Motor neuron (in vitro differentiated cells): Measurements from ENCODE around the gene CBX2. TPM values are rescaled to one million over a fixed set of nuclear protein-coding genes. Genes with fewer than 3 reads are reported as not detected.
A peak's percentile ranks its signal among the peaks of the same experiment; 100 is the strongest.

Experiments used
- ATAC-seq, 8 experiments: fragments of 200-7000 bp; cut with Tn5 transposase; replicated peaks in 6 of 8; 2 replicates each; pipeline ENCODE4 v1.8.0; 2021; ENCODE audit warnings: mild to moderate bottlenecking in 8 of 8, moderate library complexity in 8 of 8
- H3K27ac ChIP-seq, 2 donors: fragments of 250-450 bp; sonication (Bioruptor Pico); 2 replicates each; pipeline ENCODE4 v1.9.0; 2021; ENCODE audit warnings: antibody characterized with exemption in 2 of 2, mild to moderate bottlenecking in 2 of 2, moderate library complexity in 1 of 2
- H3K4me1 ChIP-seq, 2 donors: fragments of 250-450 bp; sonication (Bioruptor Pico); replicated peaks in 1 of 2; 2 replicates each; pipeline ENCODE4 v1.6.1; 2021; ENCODE audit warnings: antibody characterized with exemption in 2 of 2, mild to moderate bottlenecking in 2 of 2, moderate library complexity in 1 of 2
- H3K4me3 ChIP-seq, 5 donors: fragments of 250-450 bp; sonication (Bioruptor Pico); 2 replicates each; pipeline ENCODE4 v1.9.0; 2021; ENCODE audit warnings: antibody characterized with exemption in 5 of 5, mild to moderate bottlenecking in 5 of 5, moderate library complexity in 4 of 5
- WGBS, 10 experiments: fragments of 450-650 bp; shearing (Covaris generic); methylation state at CpG; one replicate each; pipeline ENCODE4 v1.0.0; 2022; 5-methylcytosine and 5-hydroxymethylcytosine counted together
- in situ Hi-C, 9 experiments: fragments of 400-800 bp; cut with MboI; loops; one replicate each; pipeline ENCODE4 v1.15.0; 2021; ENCODE audit warnings: low sequenced_read_pairs in 9 of 9, low pct_unique_long_range_greater_than_20kb in 2 of 9; ENCODE audit not compliant: unreplicated experiment in 9 of 9
- total RNA-seq, 8 experiments: library from RNA; unstranded; fragments of 300-600 nt; gene quantifications; 2 replicates each; pipeline versions ENCODE4 v1.2.3 to v1.2.4, GENCODE V29; 2022

The CBX2 gene
- total RNA-seq, 8 experiments from 2014 or later: 3.1 to 42.7 (median 14.9) TPM

DNA sequence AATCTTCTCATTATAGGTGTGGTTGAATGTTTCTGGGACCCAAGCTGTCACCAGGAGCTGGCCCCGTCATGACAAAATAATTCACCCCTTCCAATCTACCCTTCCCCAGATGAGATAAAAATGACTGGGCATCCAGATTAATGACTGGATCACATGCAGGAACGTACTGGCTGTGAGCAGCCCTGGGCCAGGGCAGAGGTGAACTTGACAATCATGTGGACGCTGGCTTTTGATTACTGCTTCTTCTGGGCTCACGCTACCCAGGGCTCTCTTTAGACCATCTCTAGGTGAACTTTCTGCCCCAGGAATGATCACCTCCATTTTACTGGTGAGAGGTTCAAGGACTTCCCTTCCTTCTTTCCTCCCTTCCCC lies 43.0 kb downstream of the CBX2 start:
- in situ Hi-C loops: loop anchor here in 3 of 9 experiments (25.0 kb wide), 1 partner anchor 166 kb away; no protein-coding TSS in a partner anchor
- 53 to 90% (median 79%) methylated on average over 1 to 4 of the region's 4 CpGs; no CpG with 5 or more reads in 1 of the 10 experiments for WGBS, 10 experiments

DNA sequence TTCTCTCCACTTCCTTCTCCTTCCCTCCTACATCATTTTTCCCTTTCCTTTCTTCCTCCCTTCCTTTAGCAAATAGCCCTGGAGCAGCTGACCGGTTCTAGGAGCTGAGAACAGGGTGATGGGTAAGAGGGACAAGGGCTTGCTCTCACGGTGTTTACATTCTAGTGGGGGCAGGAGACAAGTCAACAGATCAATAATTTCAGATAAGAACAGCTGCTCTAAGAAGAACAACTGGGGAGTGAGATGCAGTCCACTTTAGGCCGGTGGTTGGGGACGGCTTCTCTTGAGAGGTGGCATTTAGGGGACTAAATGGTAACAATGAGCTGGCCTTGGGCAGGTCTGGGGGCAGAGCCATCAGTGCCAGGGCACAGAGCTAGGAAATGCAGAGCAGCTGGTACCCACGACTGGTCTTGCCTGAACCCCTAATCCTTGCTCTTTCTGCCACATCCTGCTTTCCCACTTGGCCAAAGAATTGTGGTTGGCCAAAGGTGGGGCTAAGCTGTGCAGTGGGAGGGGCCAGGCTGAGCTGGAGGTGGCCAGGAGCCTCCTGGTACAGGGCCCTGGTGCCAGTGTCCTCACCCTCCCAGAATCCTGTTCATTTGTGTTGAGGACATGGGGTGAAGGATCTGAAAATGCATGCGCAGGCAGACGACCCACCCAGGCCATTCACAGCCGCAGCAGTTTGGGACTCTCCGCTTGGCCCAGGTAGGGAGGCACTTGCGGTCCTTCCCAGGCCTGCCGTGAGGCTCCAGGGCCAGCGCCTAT lies 43.6 kb downstream of the CBX2 start:
- H3K4me3 ChIP-seq: no peak overlapping the region
- WGBS, 10 experiments: 29 to 90% (median 64%) methylated on average over 1 to 6 of the region's 12 CpGs; no CpG with 5 or more reads in 1 of the 10 experiments
- no peak for ATAC-seq
- no peak overlapping the region for H3K27ac ChIP-seq
- peaks cover 11 to 12% of the 10 kb centered on the region in 2 donors for H3K4me1 ChIP-seq
- in situ Hi-C loops: loop anchor here in 3 of 9 experiments (25.0 kb wide), 1 partner anchor 166 kb away; no protein-coding TSS in a partner anchor

More for the DNA sequence above, 43.0 kb downstream of the CBX2 start:
- Histone ChIP-seq H3K27ac (no peak overlapping the region), H3K4me1 (peaks cover 5 to 6% of the 10 kb centered on the region in 2 donors), H3K4me3 (no peak overlapping the region)
- no peak for ATAC-seq

DNA sequence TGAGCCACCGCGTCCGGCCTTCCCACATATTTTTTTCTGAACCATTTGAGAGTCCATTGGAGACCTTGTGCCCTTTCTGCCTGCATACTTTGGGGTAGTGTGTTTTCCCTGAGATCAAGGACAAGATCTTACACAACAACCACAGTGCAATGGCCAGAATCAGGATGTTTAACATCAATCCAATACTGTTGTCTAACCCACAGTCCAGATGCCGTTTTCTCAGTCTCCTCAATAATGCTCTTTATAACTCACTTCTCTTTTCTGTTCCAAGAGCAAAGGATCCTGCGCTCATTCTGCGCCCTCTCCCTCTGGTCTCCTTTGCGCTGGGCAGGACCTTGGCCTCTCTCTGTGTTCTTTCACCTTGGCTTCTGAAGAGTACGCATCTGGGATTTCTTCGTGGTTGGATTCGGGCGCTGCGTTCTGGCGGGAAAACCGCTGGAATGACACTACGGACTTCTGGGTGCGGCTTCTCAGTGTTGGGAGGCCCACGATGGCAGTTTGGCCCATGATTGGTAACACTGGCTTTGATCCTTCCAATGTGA lies 44.7 kb downstream of the CBX2 start:
- Histone ChIP-seq H3K27ac (no peak overlapping the region), H3K4me3 (no peak overlapping the region), H3K4me1 (peaks cover 11 to 14% of the 10 kb centered on the region in 2 donors)
- ATAC-seq: no peak
- in situ Hi-C loops: loop anchor here in 3 of 9 experiments (25.0 kb wide), 1 partner anchor 165 kb away; no protein-coding TSS in a partner anchor
- 60 to 100% (median 90%) methylated on average over 1 to 17 of the region's 17 CpGs for WGBS, 10 experiments

DNA sequence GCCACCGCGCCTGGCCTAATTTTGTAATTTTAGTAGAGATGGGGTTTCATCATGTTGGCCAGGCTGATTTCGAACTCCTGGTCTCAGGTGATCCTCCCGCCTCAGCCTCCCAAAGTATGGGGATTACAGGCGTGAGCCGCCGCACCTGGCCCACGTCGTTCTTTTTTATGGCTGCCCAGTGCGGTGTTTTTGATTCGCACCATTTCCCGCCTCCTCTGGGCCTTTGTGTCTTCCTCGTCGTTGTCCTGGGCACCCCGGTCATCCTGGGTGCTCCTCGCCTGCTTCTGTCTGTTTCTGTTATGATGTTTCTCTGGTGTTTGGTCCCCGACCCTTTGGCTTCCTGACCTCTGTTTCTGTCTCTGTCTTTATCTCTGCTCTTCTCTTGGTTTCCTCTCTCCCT lies 46.3 kb downstream of the CBX2 start:
- WGBS, 10 experiments: 40 to 100% (median 93%) methylated on average over 2 to 15 of the region's 17 CpGs; no CpG with 5 or more reads in 1 of the 10 experiments
- in situ Hi-C loops: loop anchor here in 3 of 9 experiments (25.0 kb wide), 1 partner anchor 163 kb away; no protein-coding TSS in a partner anchor
- ATAC-seq: no peak
- Histone ChIP-seq H3K4me3 (no peak overlapping the region), H3K4me1 (peaks cover 26 to 29% of the 10 kb centered on the region in 2 donors), H3K27ac (no peak overlapping the region)

DNA sequence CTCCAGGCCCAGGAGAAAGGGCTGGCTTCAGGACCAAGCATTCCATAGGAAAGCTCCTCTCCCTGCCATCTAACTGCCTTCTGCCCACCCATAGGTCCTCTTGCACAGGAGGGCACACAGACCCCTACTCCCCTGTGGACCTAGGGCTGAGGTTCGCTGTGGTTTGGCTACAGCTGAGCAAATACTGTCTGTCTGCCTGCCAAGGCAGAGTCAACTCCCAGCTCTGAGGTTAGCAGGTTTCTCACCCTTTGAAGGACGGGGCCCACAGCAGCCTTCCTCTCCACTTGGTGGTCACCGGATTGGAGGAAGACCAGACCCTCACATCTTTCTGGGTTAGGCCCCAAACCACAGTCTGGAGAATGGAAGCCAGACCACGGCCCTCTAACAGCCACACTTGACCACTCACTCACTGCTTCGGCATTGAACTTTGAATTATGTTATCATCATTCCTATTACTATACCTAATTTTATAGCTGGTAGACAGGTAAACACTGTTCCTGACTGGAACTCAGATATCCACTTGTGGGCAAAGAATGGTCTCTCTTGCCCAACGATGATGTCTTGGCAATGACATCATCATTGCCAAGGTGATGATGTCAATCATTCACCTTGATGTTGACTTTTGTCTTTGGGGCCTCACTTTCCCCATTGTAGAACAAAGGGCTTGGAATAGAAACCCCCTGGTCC lies 47.1 kb downstream of the CBX2 start:
- in situ Hi-C loops: loop anchor here in 3 of 9 experiments (25.0 kb wide), 1 partner anchor 162 kb away; no protein-coding TSS in a partner anchor
- H3K4me3 ChIP-seq: no peak overlapping the region
- WGBS, 10 experiments: 50 to 100% (median 84%) methylated on average over 2 to 5 of the region's 6 CpGs; no CpG with 5 or more reads in 2 of the 10 experiments
- H3K4me1 ChIP-seq: peaks cover 29 to 32% of the 10 kb centered on the region in 2 donors
- ATAC-seq: no peak
- H3K27ac ChIP-seq: no peak overlapping the region

DNA sequence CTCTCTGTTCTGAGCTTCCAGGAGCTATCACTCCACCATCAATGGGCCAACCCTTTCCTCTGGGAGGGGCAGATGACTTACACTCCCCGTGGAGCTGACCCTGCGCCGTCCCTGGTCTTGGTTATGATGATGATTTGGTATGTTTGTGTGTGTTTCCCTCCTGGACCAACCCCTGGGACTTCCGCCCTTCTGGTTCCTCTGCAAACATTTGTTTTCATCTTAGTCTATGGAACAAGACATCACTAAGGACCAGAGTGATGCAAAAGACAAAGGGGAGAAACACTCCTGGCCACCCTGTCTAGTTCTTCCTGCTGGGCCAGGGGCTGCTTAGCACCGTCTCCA lies 47.6 kb downstream of the CBX2 start:
- 20 to 100% (median 74%) methylated on average over 1 to 5 of the region's 5 CpGs; no CpG with 5 or more reads in 4 of the 10 experiments for WGBS, 10 experiments
- ATAC-seq: no peak
- peaks cover 29 to 37% of the 10 kb centered on the region in 2 donors for H3K4me1 ChIP-seq
- H3K4me3 ChIP-seq: no peak overlapping the region
- peak overlapping the region in 1 of 2 donors; percentile 70 for H3K27ac ChIP-seq
- in situ Hi-C loops: no loop called here

DNA sequence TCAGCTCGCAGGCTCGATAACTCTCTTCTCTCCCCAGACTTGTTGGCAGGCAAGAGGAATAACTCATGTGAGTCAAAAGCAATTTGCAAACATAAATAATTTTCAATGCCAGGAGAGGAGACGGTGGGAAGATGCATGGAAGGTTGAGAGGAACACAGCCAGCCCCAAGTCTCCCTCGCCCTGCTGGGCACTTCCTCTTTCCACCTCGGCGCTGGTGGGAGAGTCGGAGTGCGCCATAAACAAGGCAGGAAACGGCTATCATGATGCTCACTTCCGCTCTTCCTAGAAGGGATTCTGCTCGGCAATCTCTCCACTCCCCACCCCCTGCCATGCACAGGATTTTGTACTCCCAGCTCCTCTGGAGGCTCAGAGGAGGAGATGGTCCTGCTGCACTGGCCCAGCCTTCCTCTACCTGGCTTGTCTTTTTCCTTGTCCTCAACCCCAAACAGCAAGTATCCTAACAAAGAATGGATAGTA lies 48.3 kb downstream of the CBX2 start:
- H3K4me1 ChIP-seq: peaks cover 31 to 44% of the 10 kb centered on the region in 2 donors
- peak overlapping the region in 1 of 2 donors; percentile 70 for H3K27ac ChIP-seq
- WGBS, 10 experiments: 20 to 60% (median 43%) methylated on average over 1 to 3 of the region's 11 CpGs; no CpG with 5 or more reads in 3 of the 10 experiments
- no peak overlapping the region for H3K4me3 ChIP-seq
- ATAC-seq: peak in 5 of 8 experiments; percentile 14 to 50 (median 17)
- in situ Hi-C loops: no loop called here

DNA sequence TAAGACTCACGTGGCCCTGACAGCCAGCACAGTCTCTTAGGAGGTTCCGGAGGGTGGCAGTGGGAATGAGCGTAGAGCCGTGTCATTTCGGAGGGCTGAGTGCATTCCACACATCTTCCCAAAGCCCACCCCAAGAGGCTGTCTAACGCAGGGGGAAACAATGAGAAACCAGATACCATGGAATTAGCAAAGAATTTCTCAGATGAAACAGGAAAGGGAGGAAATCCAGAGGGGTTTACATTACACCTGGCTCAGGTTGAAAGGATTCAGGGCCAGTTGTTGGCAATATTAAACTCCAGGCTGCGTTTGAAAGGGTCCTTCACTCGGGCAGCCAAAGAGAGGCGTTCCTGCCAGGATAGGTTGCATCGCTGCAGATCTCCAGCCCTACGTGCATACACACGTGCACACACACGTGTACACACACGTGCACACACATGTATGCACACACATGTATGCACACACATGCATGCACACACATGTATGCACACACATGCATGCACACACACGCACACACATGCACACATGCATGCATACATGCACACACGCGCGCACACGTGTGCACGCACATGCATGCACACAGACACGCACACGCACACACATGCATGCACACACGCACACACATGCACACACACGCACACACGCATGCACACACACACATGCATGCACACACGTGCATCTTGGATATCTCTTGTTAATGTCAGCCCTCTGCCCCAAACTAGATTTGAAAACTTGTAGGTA lies 49.1 kb downstream of the CBX2 start:
- no peak overlapping the region for H3K27ac ChIP-seq
- 30 to 95% (median 83%) methylated on average over 1 to 19 of the region's 26 CpGs; no CpG with 5 or more reads in 2 of the 10 experiments for WGBS, 10 experiments

DNA sequence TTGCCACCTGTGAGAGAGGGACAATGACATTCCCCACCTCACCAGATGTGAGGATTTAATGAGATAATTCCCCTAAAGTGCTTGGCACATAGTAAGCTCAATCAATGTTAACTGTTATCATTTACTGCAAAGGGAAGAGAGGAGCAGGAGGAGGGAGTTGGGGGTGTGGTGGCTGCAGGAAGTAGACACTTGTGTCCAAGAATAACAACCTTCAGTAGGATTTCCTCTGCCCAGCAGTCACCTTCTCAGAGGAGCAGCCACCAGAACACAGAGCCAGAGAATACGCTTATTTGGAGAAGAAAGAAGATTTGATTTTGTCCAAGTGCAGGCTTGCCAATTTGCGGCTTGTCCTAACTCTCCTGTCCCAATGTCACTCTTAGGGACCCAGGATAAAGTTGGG lies 51.1 kb downstream of the CBX2 start:
- 33 to 100% (median 86%) methylated on average over 1 to 2 of the region's 2 CpGs; no CpG with 5 or more reads in 4 of the 10 experiments for WGBS, 10 experiments
- Histone ChIP-seq H3K4me1 (peaks cover 58 to 69% of the 10 kb centered on the region in 2 donors), H3K27ac (peak overlapping the region; percentile 7 to 58), H3K4me3 (no peak overlapping the region)
- no peak for ATAC-seq
- in situ Hi-C loops: no loop called here

More for the DNA sequence above, 49.1 kb downstream of the CBX2 start:
- in situ Hi-C loops: no loop called here
- no peak overlapping the region for H3K4me3 ChIP-seq
- ATAC-seq: no peak
- H3K4me1 ChIP-seq: peaks cover 38 to 51% of the 10 kb centered on the region in 2 donors

DNA sequence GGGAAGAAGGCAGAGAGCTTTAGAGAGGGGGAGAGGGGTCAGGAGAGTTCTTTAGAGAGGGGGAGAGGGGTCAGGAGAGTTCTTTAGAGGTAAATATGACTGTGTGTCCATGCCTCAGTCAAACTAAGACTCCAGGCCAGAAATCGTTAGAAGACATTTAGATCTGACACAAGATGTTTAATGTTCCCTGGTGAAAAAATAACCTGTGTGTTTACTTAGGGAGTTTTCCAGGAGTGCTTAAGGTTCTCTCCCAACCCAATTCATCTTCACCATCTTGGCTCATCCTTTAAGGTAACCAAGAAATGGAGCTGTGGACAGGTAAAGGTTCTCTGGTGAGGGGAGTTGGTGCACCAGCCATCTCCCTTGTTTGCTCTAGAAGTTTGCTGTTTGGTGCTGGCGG lies 51.5 kb downstream of the CBX2 start:
- in situ Hi-C loops: no loop called here
- Histone ChIP-seq H3K27ac (peak overlapping the region in 1 of 2 donors; percentile 58), H3K4me1 (peaks cover 63 to 72% of the 10 kb centered on the region in 2 donors), H3K4me3 (no peak overlapping the region)
- no peak for ATAC-seq
- WGBS, 10 experiments: 40 to 100% (median 80%) methylated on average over 1 to 2 of the region's 2 CpGs; no CpG with 5 or more reads in 5 of the 10 experiments

DNA sequence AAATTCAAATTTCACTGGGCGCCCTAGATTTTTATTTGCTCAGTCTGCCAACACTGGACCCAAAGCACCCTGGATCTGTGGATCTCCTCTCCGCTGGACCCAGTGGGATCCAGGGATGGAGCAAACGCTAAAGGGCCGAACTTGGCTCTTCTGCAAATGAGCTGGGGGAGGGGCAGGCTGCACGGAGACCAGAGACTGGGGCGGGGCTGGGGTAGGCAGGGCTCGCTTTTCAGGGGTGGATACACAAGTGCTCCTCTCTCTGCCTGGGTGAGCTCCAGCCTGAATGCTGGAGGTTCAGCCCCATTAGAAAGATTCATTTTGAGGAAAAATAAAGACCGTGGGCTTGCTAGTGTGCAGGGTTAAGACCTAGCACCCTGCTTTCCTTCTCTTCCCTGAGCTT lies 52.4 kb downstream of the CBX2 start:
- Histone ChIP-seq H3K4me1 (peaks cover 70 to 77% of the 10 kb centered on the region in 2 donors), H3K27ac (no peak overlapping the region), H3K4me3 (no peak overlapping the region)
- ATAC-seq: peak in 3 of 8 experiments; percentile 5 to 20 (median 16)
- in situ Hi-C loops: no loop called here
- 60 to 100% (median 85%) methylated on average over 1 to 4 of the region's 8 CpGs; no CpG with 5 or more reads in 2 of the 10 experiments for WGBS, 10 experiments

DNA sequence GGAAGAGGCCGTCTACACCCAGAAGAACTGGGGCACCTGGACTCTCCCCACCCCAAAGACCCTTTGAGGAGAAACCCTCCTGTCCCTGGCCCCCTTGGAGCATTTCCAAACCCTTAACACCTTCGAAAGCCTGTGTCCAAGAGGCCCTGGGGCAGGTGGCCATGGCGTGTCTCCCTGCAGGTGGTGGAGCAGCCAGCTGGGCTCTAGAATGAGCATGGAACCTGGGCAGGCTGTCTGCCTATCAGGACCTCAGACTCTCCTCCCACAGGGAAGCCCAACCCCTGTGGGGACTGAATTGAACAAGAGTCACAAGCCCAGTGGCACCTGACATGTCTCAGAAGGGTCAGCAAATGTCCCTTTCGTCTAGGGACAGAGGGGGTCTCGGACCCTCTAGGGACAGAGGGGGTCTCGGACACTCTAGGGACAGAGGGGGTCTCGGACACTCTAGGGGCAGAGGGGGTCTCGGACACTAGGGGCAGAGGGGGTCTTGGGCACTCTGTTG lies 52.9 kb downstream of the CBX2 start:
- peak in 1 of 8 experiments; percentile 9 for ATAC-seq
- no peak overlapping the region for H3K4me3 ChIP-seq
- peaks cover 70 to 78% of the 10 kb centered on the region in 2 donors for H3K4me1 ChIP-seq
- WGBS, 10 experiments: 40 to 100% methylated on average over 1 of the region's 8 CpGs; no CpG with 5 or more reads in 8 of the 10 experiments
- peak overlapping the region in 1 of 2 donors; percentile 66 for H3K27ac ChIP-seq
- in situ Hi-C loops: no loop called here
